A549 (cell line): Measurements from ENCODE around the gene GLDC.

ENCODE experiments used
- CTCF ChIP-seq: fragments of >200 bp; sonication (Bioruptor Twin); formaldehyde crosslinking; IDR thresholded peaks from 3 replicates; pipeline ENCODE4 v1.5.1; 2016
- REST ChIP-seq: fragments of 200-600 bp; sonication (generic); IDR thresholded peaks from 2 replicates; pipeline ENCODE4 v1.6.1; 2016; ENCODE audit warnings: antibody characterized with exemption, mild to moderate bottlenecking, moderate library complexity
- USF2 ChIP-seq: fragments of 450-650 bp; IDR thresholded peaks from 2 replicates; pipeline ENCODE4 v1.6.1; 2014; ENCODE audit warnings: antibody characterized with exemption
- ZSCAN20 ChIP-seq: fragments of 250-450 bp; sonication (Bioruptor Pico); IDR thresholded peaks from 2 replicates; pipeline ENCODE4 v1.8.0; 2022; ENCODE audit warnings: mild to moderate bottlenecking, moderate library complexity
- TF ChIP-seq, protein P1 (sequence below): IDR thresholded peaks from 2 replicates; pipeline ENCODE4 v1.6.1; 2012
- TF ChIP-seq, protein P2 (sequence below): fragments of 150-350 bp; IDR thresholded peaks from 2 replicates; pipeline ENCODE4 v1.6.1; 2014; ENCODE audit warnings: low read depth, mild to moderate bottlenecking, low read length
- TF ChIP-seq, protein P3 (sequence below): IDR thresholded peaks from 2 replicates; pipeline ENCODE4 v1.6.1; 2012

GRCh38 chr9:6605202-6605601 lies 40.3 kb downstream of the GLDC start:
- TF ChIP-seq CTCF (no peak), REST (no peak), USF2 (no peak), ZSCAN20 (no peak)
- TF ChIP-seq, protein P1, sequence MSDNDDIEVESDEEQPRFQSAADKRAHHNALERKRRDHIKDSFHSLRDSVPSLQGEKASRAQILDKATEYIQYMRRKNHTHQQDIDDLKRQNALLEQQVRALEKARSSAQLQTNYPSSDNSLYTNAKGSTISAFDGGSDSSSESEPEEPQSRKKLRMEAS = no peak
- TF ChIP-seq, protein P2, sequence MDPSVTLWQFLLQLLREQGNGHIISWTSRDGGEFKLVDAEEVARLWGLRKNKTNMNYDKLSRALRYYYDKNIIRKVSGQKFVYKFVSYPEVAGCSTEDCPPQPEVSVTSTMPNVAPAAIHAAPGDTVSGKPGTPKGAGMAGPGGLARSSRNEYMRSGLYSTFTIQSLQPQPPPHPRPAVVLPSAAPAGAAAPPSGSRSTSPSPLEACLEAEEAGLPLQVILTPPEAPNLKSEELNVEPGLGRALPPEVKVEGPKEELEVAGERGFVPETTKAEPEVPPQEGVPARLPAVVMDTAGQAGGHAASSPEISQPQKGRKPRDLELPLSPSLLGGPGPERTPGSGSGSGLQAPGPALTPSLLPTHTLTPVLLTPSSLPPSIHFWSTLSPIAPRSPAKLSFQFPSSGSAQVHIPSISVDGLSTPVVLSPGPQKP = no peak
- TF ChIP-seq, protein P3, sequence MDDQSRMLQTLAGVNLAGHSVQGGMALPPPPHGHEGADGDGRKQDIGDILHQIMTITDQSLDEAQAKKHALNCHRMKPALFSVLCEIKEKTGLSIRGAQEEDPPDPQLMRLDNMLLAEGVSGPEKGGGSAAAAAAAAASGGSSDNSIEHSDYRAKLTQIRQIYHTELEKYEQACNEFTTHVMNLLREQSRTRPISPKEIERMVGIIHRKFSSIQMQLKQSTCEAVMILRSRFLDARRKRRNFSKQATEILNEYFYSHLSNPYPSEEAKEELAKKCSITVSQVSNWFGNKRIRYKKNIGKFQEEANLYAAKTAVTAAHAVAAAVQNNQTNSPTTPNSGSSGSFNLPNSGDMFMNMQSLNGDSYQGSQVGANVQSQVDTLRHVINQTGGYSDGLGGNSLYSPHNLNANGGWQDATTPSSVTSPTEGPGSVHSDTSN = no peak
